ENCODE data around the gene PYCR2.
"Not testable (repeated sequence)": the region's sequence is repeated elsewhere in the genome, so short reads cannot be mapped to it uniquely, and the experiment has no call there.

PYCR2 gene

DNA sequence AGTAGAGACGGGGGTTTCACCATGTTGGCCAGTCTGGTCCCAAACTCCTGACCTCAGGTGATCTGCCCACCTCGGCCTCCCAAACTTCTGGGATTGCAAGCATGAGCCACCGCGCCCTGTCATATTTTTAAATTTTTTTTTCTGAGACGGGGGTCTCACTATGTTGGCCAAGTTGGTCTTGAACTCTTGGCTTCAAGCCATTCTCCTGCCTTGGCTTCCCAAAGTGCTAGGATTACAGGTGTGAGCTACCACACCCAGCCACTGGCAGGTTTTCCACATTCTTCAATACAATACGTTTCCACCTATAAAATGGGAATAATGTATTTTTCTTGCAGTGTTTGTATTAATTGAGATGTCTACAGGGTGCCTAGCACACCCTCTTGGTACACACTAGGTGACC, 31.7 kb downstream of the PYCR2 start:
- in situ Hi-C loops (cut with MboI; ENCODE audit: low sequenced_read_pairs), result no loop called here

DNA sequence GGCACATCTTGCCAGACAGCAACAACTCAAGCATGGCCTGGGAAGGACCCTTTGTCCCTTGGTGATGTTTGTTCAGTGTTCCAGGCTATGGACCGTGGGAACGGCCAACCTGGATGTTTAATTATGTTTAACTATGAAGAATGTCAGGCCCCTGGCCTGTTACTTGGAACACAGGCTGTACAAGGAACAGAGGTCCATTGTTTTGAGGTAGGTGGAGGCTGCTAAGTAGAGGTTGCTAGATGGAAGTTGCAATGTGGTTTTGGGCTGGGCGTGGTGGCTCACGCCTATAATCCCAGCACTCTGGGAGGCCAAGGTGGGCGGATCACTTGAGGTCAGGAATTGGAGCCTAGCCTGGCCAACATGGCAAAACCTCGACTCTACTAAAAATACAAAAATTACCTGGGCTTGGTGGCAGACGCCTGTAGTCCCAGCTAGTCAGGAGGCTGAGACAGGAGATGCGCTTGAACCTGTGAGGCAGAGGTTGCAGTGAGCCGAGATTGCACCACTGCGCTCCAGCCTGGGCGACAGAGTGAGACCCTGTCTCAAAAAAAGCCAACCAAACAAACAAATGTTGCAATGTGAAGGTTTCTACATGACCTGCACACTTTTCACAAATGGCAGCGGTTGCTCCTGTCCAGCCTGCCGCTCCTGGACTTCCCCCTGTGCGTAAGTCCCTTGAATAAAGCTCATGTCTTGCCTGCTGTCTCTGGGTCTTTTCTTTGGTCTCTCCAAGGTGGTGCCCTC, 32.6 kb downstream of the PYCR2 start:
- in situ Hi-C loops (cut with MboI; ENCODE audit: low sequenced_read_pairs), result no loop called here

DNA sequence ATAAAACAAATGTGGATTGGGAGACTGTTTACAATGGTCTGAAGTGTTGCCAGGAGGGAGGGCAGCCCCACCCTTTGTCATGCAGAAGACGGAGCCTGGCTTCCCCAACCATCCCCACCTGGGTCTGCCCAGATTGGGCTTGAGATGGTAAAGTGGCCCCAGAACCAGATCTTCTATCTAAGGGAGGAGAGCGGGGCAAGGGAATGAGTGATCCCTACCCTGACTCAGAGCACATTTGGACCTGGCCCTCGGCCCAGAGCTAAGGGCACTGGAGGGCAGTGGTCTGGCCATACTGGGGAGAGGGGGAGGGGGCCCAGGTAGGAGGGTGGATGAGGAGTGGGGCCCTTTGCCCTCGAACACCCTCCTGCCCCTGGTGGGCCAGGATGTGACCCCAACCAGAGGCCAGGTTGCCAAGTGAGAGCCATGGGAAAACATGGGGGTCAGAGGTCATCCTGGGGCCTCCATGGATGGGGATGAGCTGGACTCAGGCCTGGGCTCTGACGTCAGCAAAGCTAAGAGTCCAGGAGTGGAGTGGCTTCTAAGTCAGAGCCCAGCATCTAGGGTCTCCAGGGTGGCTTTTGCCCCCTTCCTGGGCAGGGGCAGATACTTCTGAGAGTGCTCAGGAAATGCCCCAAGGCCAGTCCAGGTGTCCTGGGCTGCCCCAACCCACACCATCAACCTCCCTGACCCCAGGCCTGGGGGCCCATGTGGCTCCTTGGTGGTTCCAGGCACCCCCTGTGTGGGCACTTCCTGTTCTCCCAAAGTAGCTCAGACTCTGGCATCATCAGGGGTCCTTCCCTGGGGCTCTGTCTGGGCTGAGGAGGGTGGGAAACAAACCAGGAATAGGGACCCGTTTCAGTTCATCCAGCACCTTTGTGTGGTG, 33.5 kb downstream of the PYCR2 start:
- in situ Hi-C loops (cut with MboI; ENCODE audit: low sequenced_read_pairs), result no loop called here

DNA sequence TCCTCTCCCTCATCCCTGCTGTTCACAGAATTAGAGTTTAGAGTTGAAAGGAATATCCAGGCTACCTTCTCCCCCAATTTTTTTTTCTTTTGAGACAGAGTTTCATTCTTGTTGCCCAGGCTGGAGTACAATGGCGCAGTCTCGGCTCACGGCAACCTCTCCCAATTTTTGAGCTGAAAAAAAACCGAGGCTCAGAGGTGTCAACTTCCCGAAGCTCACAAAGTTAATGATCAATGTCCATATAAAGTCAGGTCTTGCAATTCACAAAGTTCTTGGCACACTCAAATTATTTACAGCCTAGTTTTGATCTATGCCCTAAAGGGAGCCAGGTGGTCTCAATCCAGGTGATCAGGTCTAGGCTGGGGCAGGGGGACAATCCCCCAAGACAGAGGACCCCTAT, 34.3 kb downstream of the PYCR2 start:
- in situ Hi-C loops (cut with MboI; ENCODE audit: low sequenced_read_pairs), result no loop called here

DNA sequence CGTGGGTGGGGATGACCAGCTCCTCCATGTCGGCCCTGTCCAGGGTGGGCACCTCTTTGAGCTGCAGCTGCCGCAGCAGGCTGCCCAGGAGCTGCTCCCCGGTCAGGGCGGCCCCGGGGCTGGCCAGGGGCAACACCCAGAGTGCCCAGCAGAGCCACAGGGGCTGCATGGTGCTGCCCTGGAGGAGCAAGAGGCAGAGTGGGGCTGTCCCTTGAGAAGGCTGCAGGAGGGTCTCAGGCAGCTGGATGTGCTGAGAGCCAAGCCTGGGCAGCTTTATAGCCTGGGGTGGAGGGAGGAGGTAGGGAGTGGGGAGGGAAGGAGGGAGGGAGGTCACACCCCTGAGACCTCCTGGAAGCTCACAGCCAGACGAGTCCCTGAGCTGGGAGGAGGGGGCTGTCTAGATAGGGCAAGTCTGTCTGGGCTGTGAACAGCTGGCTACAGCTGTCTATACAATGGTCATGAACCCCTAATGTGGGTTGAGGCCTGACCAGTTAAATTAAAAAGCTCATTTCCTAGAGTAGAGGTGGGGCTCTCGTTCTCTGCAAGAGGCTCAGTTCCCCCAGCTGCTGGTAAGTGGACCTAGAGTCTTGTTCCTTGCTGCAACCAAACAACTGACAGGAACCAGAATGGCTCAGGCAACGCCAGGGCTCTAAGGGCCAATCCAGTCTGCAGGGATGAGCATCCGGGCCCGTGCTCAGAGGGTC, 35.0 kb downstream of the PYCR2 start, which contains the start of gene LEFTY1:
Gene LEFTY1 (minus strand): TSS at position 249 of the 704 bp plus-strand sequence. CDS start 80 bp downstream, at position 169.
- in situ Hi-C loops (cut with MboI; ENCODE audit: low sequenced_read_pairs), result no loop called here

DNA sequence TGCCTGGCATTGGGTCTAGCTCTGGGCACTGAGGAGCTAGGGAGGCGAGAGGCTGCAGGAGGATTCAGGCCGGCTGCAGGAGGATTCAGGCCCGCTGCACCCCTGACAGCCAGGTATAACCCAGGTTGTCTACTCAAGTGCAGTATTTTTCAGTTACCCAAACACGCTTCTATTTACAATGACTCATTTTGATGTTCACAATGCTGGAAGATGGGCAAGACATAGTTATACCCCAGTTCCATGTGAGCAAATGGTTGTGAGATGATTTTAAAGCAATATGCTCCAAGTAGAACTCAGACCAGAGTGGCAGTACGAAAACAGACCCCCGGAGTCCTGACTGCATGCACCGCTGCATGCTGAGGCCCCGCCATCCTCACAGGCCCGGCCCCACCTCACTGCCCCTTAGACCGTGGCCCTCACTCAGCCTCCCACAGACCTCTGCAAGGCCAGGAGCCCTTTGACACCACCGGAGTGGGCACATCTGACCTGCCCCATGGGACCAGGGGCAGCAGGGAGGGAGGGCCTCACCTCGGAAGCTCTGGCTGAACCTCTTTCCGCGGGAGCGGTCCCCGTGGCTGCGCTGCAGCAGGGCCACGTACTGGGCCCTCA, 35.7 kb downstream of the PYCR2 start:
- in situ Hi-C loops (cut with MboI; ENCODE audit: low sequenced_read_pairs), result no loop called here

DNA sequence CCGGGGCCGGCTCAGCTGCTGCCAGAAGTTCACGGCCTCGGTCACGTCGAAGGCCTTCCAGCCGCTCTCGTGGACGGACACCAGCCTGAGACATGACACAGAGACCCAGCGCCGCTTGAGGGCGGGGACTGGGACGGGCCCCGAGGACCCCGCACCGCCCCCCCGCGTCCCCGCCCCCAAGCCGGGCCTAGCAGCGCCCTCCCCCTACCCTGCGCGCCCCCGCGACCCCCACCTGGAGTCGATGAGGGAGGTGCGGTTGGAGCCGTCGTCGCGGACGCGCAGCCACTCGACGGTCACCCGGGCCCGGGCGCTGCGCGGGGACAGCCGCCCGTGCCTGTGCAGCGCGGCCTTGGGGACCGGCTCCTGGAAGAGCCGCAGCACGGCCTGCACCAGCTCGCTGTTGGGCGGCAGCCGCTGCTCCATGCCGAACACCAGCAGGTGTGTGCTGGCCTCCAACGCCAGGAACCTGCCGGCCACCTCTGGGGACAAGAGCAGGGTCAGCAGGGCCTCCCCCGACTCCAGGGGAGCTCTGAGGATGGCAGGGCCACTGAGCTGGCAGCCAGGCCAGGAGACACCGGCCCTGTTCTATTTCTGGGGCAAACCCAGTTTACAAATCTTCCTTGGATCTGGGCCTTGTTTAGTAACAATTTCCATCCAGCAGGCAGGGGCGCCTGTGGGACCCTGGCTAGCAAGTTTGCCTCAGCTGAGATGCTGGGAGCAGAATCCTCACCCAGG, 36.3 kb downstream of the PYCR2 start:
- in situ Hi-C loops (cut with MboI; ENCODE audit: low sequenced_read_pairs), result not testable (repeated sequence)

DNA sequence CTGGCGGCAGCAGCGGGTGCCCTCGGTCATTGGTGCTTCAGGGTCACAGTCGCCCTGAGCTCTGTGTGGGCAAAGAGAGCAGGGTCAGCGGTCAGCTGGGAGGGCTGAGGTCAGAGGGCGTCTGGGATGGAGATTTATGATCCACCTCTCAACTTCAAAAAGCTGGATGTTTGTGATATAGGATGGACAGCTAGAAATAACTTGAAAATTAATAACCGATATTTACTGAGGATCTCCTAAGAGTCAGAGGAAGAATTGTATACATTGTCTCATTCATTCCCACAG, 37.1 kb downstream of the PYCR2 start:
- in situ Hi-C loops (cut with MboI; ENCODE audit: low sequenced_read_pairs), result no loop called here

DNA sequence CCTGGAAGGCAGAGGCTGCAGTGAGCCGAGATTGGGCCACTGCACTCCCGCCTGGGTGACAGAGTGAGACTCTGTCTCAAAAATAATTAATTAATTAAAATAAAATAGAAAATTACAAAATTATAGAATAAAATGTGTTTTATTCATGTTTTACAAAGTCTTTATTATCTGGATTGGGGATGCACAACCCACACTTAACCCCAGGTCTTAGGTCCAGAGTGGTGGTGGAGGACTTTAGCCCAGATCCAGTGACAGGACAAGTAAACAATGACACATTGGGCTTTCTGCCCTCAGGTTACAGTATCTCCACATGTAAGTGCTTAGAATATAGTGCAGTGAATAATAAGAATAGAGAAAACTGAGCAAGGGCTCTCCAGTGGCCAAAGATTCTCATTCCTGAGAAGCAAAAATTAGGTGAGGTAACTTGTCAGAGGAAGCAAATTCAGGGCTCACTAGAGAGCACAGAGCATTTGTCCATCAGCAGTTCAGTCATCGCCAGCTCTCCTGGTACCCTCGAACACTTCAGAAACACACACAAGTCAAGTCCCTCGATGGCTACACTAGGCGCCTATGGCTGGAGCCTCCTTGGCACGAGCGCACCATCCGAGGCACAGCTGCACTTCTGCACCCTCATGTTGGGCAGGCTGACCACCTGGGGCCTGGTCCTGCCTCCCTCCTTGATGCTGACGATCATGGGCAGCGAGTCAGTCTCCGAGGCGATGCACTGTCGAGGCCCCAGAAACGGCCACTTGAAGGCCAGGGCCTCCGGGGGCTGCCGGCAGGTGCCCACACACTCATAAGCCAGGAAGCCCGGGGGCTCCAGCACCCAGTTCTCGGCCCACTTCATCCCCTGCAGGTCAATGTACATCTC, 37.7 kb downstream of the PYCR2 start:
- in situ Hi-C loops (cut with MboI; ENCODE audit: low sequenced_read_pairs), result no loop called here

DNA sequence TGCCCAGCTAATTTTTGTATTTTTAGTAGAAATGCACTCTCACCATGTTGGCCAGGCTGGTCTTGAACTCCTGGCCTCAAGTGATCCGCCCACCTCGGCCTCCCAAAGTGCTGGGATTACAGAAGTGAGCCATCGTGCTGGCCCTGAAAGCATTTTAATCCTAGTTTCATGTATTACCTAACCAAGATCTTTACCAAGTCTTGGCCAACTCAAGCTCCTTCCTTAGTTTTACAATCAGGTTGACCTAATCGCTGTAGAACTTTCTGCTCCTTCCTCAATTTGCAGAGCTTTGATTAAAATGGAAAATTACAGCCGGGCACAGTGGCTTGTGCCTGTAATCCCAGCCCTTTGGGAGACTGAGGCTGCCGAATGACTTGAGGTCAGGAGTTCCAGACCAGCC, 38.7 kb downstream of the PYCR2 start:
- in situ Hi-C loops (cut with MboI; ENCODE audit: low sequenced_read_pairs), result no loop called here

DNA sequence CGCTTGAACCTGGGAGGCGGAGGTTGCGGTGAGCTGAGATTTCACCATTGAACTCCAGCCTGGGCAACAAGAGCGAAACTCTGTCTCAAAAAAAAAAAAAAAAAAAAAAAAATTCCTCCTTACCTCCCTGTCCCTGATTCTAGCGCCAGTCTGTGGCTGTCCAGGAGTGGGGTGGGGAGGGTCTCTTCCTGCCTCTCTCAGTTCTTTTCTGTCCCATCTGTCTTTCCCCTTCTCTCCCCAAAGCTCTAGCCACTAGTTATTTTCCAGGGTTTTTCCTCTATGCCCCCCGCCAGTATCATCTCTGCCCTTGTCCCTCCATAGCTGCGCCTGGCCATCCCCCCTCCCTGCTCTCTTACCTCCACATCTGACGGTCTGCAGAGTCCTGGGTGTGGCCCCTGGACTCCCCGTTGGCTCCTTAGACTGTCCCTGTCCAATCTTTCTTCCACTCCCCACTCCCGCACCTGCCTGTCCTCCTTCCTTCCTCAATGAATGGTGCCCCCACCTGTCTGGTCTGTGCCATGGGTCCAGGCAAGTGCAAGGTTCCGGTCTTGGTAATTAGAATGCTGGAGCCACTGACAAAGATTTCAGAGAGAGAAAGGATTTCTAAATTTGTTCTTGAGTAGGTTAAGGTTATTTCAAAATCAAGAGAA, 40.3 kb downstream of the PYCR2 start:
- in situ Hi-C loops (cut with MboI; ENCODE audit: low sequenced_read_pairs), result no loop called here

DNA sequence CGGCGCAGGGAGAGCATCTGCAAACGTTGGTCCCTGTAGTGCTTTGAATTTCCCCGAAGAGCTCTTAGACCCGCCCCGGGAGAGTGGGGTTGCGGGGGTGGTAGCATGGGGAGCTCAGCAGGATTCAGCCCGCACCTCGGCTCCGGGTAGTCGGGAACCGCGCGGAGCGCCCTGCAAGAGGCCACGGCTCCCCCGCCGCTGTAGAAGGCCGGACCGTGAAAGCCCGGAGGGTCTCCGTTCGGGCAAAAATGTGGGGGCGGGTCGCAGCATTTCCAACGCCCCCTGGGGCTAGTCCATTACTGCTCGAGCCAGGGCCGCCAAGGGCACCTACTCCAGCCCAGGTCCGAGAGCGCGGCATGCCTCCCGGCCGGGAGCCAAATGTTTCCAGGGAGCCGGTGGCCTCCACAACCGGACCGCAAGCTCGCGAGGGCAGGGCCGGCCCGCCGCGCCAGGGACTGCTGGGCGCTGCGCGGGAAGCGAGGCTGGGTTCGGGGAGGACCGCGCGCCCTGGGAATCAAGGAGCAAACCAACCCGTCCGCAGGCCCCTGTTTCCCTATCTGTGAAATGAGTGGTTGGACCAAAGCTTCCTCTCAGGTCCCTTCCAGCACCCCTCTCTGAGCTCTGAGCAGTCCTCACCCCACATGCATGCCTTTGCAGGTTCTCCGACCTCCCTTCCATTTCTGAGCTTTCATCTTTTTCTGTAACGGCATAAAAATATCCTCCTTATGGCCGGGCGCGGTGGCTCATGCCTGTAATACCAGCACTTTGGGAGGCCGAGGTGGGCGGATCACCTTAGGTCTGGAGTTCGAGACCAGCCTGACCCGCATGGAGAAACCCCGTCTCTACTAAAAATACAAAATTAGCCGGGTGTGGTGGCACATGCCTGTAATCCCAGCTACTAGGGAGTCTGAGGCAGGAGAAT, 41.1 kb downstream of the PYCR2 start:
- in situ Hi-C loops (cut with MboI; ENCODE audit: low sequenced_read_pairs), result no loop called here

DNA sequence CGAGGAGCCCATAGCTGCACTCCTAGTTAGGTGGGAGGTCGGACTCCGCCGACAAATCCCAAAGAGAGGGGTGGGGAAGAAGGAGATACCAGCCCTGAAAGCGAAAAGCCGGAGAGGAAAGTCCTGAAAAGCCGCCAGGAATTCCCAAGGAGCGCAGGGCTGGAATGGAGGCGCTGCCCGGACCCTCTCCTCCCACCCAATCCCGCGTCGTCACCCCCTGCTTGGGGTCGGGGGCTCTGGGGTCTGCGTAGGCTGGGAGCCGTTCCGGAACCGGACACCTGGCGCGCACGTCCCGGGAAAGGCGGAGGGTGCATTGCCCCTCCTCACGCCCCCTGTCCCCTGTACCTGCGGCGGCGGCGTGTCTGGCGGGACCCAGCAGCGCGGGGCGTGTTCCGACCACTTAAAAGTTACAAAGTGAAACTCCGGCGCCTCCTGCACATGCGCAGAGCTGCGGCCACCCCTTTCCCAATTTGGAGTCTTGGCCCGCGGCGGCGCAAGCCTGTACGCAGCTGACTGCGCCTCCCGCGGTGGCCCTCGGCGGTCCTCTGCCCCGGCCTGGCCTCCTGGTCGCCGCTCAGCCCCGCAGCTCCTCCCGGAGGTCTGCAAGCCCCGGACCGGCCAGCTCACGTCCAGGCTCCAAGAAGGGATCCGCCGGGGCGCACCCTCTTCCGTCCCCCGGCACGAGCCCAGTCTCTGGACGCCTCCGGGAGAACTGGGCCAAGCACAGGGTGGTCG, 41.9 kb downstream of the PYCR2 start, which contains the start of gene TMEM63A:
Gene TMEM63A (minus strand): TSS at position 422 of the 735 bp plus-strand sequence. CDS start 4,800 bp downstream, outside the sequence.
- in situ Hi-C loops (cut with MboI; ENCODE audit: low sequenced_read_pairs), result no loop called here

DNA sequence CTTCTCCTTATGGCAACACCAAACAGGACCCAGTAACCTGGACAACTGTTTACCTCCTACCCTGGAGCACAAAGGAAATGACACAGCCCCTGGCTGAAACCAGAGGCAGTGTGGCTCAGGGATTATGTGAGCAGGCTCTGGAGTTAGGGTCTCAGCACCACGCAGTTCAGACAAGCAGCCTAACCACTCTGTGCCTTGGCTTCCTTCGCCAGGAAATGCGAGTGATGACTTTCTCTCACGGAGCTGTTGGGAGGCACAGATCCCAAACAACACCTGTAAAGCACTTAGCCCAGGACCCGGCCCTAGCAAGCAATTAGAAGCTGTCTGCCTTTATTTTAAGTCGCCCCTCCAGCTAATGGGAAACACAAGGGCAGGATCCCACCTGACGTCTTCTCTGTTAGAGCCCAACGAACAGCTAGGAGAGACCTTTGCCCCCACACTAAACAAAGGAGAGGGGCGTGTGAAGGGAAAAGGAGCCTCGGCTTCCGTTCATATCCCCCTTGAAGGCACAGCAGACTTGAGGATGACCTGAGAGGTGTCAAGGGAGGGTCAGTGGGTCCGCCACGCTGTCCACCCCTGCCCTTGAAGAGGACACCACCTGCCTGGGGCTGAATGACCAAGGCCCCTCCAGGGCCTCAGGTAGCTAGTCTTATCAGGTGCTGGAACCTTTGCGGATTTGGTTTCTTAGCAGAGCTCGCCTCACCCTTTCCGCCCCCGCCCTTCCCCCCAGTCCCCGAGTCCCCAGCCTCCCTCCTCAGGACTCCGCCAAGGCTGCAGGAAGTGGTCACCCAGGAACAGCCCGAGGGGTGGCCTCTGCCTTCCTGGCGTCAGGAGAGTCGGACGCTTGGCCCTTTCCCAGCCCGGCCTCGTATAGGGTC, 42.7 kb downstream of the PYCR2 start:
- in situ Hi-C loops (cut with MboI; ENCODE audit: low sequenced_read_pairs), result no loop called here

DNA sequence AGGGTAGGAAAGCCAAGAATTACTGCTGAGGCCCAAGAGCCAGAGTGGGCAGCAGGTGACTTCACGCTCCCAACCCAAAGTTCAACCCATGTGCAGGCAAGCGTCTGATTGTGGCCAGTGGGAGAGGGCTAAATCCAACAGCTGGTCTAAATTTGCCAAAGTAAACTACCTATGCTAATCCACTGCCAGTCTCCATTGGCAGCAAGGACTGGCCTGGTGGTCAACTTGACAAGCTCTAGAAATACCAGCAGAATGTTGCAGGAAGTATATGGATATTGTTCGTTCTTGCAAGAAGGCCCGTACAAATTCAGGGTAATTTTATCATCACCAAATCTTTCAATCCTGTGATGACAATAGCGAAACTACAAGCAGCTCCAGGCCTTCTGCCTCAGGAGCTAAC, 43.4 kb downstream of the PYCR2 start:
- in situ Hi-C loops (cut with MboI; ENCODE audit: low sequenced_read_pairs), result no loop called here

DNA sequence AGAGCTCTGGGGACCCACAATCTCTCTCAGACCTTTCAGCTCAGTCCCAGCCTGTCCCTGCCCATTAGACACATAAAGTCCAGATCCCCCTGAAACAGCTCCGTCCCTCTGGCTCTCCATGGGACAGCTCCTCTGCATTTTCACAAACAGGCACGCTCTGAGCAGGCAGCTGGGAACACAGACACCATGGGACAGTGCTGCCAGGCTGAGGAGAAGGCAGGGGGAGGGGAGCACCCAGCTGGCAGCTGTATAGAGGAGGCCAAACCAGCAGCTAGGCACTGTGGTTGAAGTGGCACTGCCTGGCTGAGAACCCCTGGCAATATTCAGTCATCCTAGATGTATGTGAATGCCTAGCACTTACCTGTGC, 43.8 kb downstream of the PYCR2 start:
- in situ Hi-C loops (cut with MboI; ENCODE audit: low sequenced_read_pairs), result no loop called here

Measured in HL-60/S4 (cell line).